MCF 10A (cell line): ENCODE results near the gene ANAPC4. TPM values are rescaled to one million over a fixed set of nuclear protein-coding genes. Genes with fewer than 3 reads are reported as not detected.

Source experiments
- BruUV-seq: library from RNA; stranded (reverse); fragments of 400-500 nt; replicated peaks from 2 replicates; lab custom pipeline; 2021; lab: Mats Ljungman, UMichigan
- CTCF ChIA-PET: fragments of 300-600 bp; sonication (Branson Sonifier 250); formaldehyde crosslinking; extraction: SDS; loops from one replicate; lab custom pipeline; 2021; ENCODE audit warnings: antibody characterized with exemption, inconsistent platforms; lab: Yijun Ruan, JAX
- POLR2A ChIA-PET: fragments of 300-600, 350-650 bp; sonication (Branson Sonifier 250); formaldehyde crosslinking; extraction: SDS; loops from one replicate; lab custom pipeline; 2020; ENCODE audit warnings: antibody characterized with exemption, inconsistent platforms; lab: Yijun Ruan, JAX
- DNase-seq: peaks from one replicate; pipeline ENCODE4 v3.0.0-alpha.2; 2018; ENCODE audit not compliant: unreplicated experiment
- H3K27ac Mint-ChIP-seq: one replicate; pipeline ENCODE4 v1.8.0; 2022; ENCODE audit warnings: mild to moderate bottlenecking, low read depth, mixed read lengths; ENCODE audit not compliant: unreplicated experiment
- H3K27me3 Mint-ChIP-seq: one replicate; pipeline ENCODE4 v1.8.0; 2022; ENCODE audit warnings: mixed read lengths; ENCODE audit not compliant: insufficient read depth, unreplicated experiment
- H3K36me3 Mint-ChIP-seq: one replicate; pipeline ENCODE4 v1.8.0; 2022; ENCODE audit warnings: mild to moderate bottlenecking, moderate library complexity, mixed read lengths; ENCODE audit not compliant: insufficient read depth, unreplicated experiment
- H3K4me1 Mint-ChIP-seq: one replicate; pipeline ENCODE4 v1.8.0; 2022; ENCODE audit warnings: mixed read lengths; ENCODE audit not compliant: insufficient read depth, unreplicated experiment
- H3K4me3 Mint-ChIP-seq: one replicate; pipeline ENCODE4 v1.8.0; 2022; ENCODE audit warnings: mild to moderate bottlenecking, moderate library complexity, mixed read lengths; ENCODE audit not compliant: unreplicated experiment
- H3K9me3 Mint-ChIP-seq: one replicate; pipeline ENCODE4 v1.8.0; 2022; ENCODE audit warnings: mixed read lengths; ENCODE audit not compliant: unreplicated experiment
- intact Hi-C: fragments of 100-400 bp; cut with micrococcal nuclease; formaldehyde crosslinking; loops from 2 replicates; pipeline ENCODE4 v1.14.1; 2022
- total RNA-seq: library from RNA; stranded (reverse); gene quantifications from 2 replicates; pipeline ENCODE4 v1.2.3, GENCODE V29; 2022
- TF ChIP-seq, protein P1 (sequence below): fragments of 200-600 bp; IDR thresholded peaks from one replicate; pipeline ENCODE4 v1.8.0; 2022; ENCODE audit warnings: antibody characterized with exemption, mild to moderate bottlenecking; ENCODE audit not compliant: unreplicated experiment

Gene ANAPC4
- total RNA-seq, 1 experiment from 2014 or later = 20.8 TPM

- intact Hi-C loops = no loop called here
- H3K9me3 Mint-ChIP-seq = no peaks in the 10 kb centered on the region
- no peaks in the 10 kb centered on the region for H3K27me3 Mint-ChIP-seq
- TF ChIP-seq, protein P1, sequence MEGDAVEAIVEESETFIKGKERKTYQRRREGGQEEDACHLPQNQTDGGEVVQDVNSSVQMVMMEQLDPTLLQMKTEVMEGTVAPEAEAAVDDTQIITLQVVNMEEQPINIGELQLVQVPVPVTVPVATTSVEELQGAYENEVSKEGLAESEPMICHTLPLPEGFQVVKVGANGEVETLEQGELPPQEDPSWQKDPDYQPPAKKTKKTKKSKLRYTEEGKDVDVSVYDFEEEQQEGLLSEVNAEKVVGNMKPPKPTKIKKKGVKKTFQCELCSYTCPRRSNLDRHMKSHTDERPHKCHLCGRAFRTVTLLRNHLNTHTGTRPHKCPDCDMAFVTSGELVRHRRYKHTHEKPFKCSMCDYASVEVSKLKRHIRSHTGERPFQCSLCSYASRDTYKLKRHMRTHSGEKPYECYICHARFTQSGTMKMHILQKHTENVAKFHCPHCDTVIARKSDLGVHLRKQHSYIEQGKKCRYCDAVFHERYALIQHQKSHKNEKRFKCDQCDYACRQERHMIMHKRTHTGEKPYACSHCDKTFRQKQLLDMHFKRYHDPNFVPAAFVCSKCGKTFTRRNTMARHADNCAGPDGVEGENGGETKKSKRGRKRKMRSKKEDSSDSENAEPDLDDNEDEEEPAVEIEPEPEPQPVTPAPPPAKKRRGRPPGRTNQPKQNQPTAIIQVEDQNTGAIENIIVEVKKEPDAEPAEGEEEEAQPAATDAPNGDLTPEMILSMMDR = no peak
- BruUV-seq = no TSS peak
- no peaks in the 10 kb centered on the region for H3K4me1 Mint-ChIP-seq
- no peak overlapping the region for H3K27ac Mint-ChIP-seq
- DNase-seq = no peak
- H3K4me3 Mint-ChIP-seq = no peak overlapping the region
- H3K36me3 Mint-ChIP-seq = peaks cover 81% of the 10 kb centered on the region
- ChIA-PET POLR2A (no interaction called here), CTCF (no interaction called here)
Observed at GRCh38 chr4:25410820-25411529, 33.9 kb downstream of the ANAPC4 start.

GRCh38 chr4:25413261-25413660 lies 36.2 kb downstream of the ANAPC4 start:
- Mint-ChIP-seq H3K27ac (no peak overlapping the region), H3K4me3 (no peak overlapping the region), H3K36me3 (peaks cover 74% of the 10 kb centered on the region), H3K4me1 (no peaks in the 10 kb centered on the region), H3K9me3 (no peaks in the 10 kb centered on the region), H3K27me3 (no peaks in the 10 kb centered on the region)
- CTCF ChIA-PET = no interaction called here
- intact Hi-C loops = no loop called here
- TF ChIP-seq, protein P1 = no peak
- no peak for DNase-seq
- no TSS peak for BruUV-seq
- POLR2A ChIA-PET = interaction anchor here (0.9 to 1.2 kb wide), 2 partner anchors 10 to 253 kb away, joined by 3 to 5 read pairs; partner anchors contain the start of gene SEPSECS

DNA sequence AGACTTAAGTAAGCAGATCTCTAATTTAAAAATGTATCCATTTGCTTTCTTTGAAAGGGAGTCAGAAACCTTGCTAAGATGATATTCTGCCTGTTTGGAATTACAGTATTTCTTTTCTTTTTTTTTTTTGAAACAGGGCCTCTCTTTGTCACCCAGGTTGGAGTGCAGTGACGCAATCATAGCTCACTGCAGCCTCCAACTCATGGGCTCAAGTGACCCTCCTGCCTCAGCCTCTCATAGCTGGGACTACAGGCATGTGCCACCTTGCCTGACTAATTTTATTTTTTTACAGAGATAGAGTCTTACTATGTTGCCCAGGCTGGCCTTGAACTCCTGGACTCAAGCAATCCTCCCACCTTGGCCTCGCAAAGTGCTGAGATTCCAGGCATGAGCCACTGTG lies 40.0 kb downstream of the ANAPC4 start:
- no peak overlapping the region for H3K4me3 Mint-ChIP-seq
- CTCF ChIA-PET = interaction anchor here (3.4 kb wide), 1 partner anchor 24 kb away, joined by 23 read pairs; no protein-coding TSS in a partner anchor
- no TSS peak for BruUV-seq
- POLR2A ChIA-PET = no interaction called here
- no peaks in the 10 kb centered on the region for H3K9me3 Mint-ChIP-seq
- H3K36me3 Mint-ChIP-seq = peaks cover 65% of the 10 kb centered on the region
- no peak for DNase-seq
- H3K4me1 Mint-ChIP-seq = no peaks in the 10 kb centered on the region
- H3K27ac Mint-ChIP-seq = no peak overlapping the region
- TF ChIP-seq, protein P1 = no peak
- H3K27me3 Mint-ChIP-seq = no peaks in the 10 kb centered on the region
- intact Hi-C loops = no loop called here

- H3K4me1 Mint-ChIP-seq = no peaks in the 10 kb centered on the region
Observed at GRCh38 chr4:25420931-25421330, 43.9 kb downstream of the ANAPC4 start.

More at GRCh38 chr4:25420931-25421330, 43.9 kb downstream of the ANAPC4 start:
- CTCF ChIA-PET = interaction anchor here (0.6 to 1.5 kb wide), 2 partner anchors 20 to 372 kb away, joined by 3 read pairs; no protein-coding TSS in a partner anchor
- POLR2A ChIA-PET = no interaction called here
- BruUV-seq = no TSS peak
- intact Hi-C loops = no loop called here
- H3K9me3 Mint-ChIP-seq = no peaks in the 10 kb centered on the region
- H3K27me3 Mint-ChIP-seq = no peaks in the 10 kb centered on the region
- H3K27ac Mint-ChIP-seq = no peak overlapping the region
- TF ChIP-seq, protein P1 = no peak
- peaks cover 37% of the 10 kb centered on the region for H3K36me3 Mint-ChIP-seq
- DNase-seq = no peak
- H3K4me3 Mint-ChIP-seq = no peak overlapping the region
